ENCODE results near the gene PRIM2. TPM values are rescaled to one million over a fixed set of nuclear protein-coding genes. Genes with fewer than 3 reads are reported as not detected.
"Not testable (repeated sequence)": the region's sequence is repeated elsewhere in the genome, so short reads cannot be mapped to it uniquely, and the experiment has no call there.

PRIM2 gene
- polyA plus RNA-seq, 1 donor (not counting 4 experiments of a cell fraction or from before 2014, with no cell fraction given): 12.8 TPM

GRCh38 chr6:57535994-57536393 is 218.6 kb downstream of the PRIM2 start:
- H3K9me1 ChIP-seq (ENCODE audit: control insufficient read depth, extremely low read depth, insufficient read depth, low read length); FAIRE-seq; H3K9me3 ChIP-seq (ENCODE audit: control insufficient read depth, low read depth, low read length); DNase-seq (ENCODE audit: low read depth, low spot score); H3K79me2 ChIP-seq (ENCODE audit: control insufficient read depth, insufficient read depth, low read length); H3K27me3 ChIP-seq (ENCODE audit: control insufficient read depth, extremely low read depth, insufficient read depth, low read length); H3K36me3 ChIP-seq (ENCODE audit: control insufficient read depth in 2 of 2, extremely low read depth in 1 of 2, insufficient read depth in 2 of 2, low read length in 2 of 2); H3K4me1 ChIP-seq (ENCODE audit: control insufficient read depth, extremely low read depth, insufficient read depth, low read length); dilution Hi-C loops (cut with MboI; ENCODE audit: extremely low pct_ligation_motif_present, low sequenced_read_pairs); H3K27ac ChIP-seq (ENCODE audit: control insufficient read depth, insufficient read depth, low read length); H2AFZ ChIP-seq (ENCODE audit: control insufficient read depth, low read length); H3K9ac ChIP-seq (ENCODE audit: control insufficient read depth, extremely low read depth, insufficient read depth, low read length); H3K4me3 ChIP-seq (ENCODE audit: control insufficient read depth in 2 of 3, extremely low read depth in 1 of 3, insufficient read depth in 2 of 3, low read depth in 1 of 3, low read length in 3 of 3); H4K20me1 ChIP-seq (ENCODE audit: control insufficient read depth, extremely low read depth, insufficient read depth, low read length); H3K4me2 ChIP-seq (ENCODE audit: control insufficient read depth, extremely low read depth, insufficient read depth, low read depth, low read length): not testable (repeated sequence)
- peak in 2 of 3 experiments; percentile 18 to 28 for TF ChIP-seq CTCF (optimal IDR thresholded peaks at IDR 0.05 in 1 of 3, IDR thresholded peaks at IDR 0.05 in 1 of 3, conservative IDR thresholded peaks at IDR 0.05 in 1 of 3; ENCODE audit: extremely low read depth in 1 of 3, insufficient read depth in 2 of 3, low read length in 3 of 3)

- H3K4me3 ChIP-seq (ENCODE audit: control insufficient read depth in 2 of 3, extremely low read depth in 1 of 3, insufficient read depth in 2 of 3, low read depth in 1 of 3, low read length in 3 of 3); DNase-seq (ENCODE audit: low read depth, low spot score); H3K27ac ChIP-seq (ENCODE audit: control insufficient read depth, insufficient read depth, low read length); H3K4me2 ChIP-seq (ENCODE audit: control insufficient read depth, extremely low read depth, insufficient read depth, low read depth, low read length); H3K27me3 ChIP-seq (ENCODE audit: control insufficient read depth, extremely low read depth, insufficient read depth, low read length); H2AFZ ChIP-seq (ENCODE audit: control insufficient read depth, low read length); H3K9me3 ChIP-seq (ENCODE audit: control insufficient read depth, low read depth, low read length); H3K4me1 ChIP-seq (ENCODE audit: control insufficient read depth, extremely low read depth, insufficient read depth, low read length); FAIRE-seq; H3K36me3 ChIP-seq (ENCODE audit: control insufficient read depth in 2 of 2, extremely low read depth in 1 of 2, insufficient read depth in 2 of 2, low read length in 2 of 2); dilution Hi-C loops (cut with MboI; ENCODE audit: extremely low pct_ligation_motif_present, low sequenced_read_pairs); H3K9me1 ChIP-seq (ENCODE audit: control insufficient read depth, extremely low read depth, insufficient read depth, low read length); H3K79me2 ChIP-seq (ENCODE audit: control insufficient read depth, insufficient read depth, low read length); H3K9ac ChIP-seq (ENCODE audit: control insufficient read depth, extremely low read depth, insufficient read depth, low read length); H4K20me1 ChIP-seq (ENCODE audit: control insufficient read depth, extremely low read depth, insufficient read depth, low read length): not testable (repeated sequence)
These were observed 220.5 kb downstream of the PRIM2 start for GRCh38 chr6:57537916-57538315.

- dilution Hi-C loops (cut with MboI; ENCODE audit: extremely low pct_ligation_motif_present, low sequenced_read_pairs); H3K4me1 ChIP-seq (ENCODE audit: control insufficient read depth, extremely low read depth, insufficient read depth, low read length); FAIRE-seq; H3K9me1 ChIP-seq (ENCODE audit: control insufficient read depth, extremely low read depth, insufficient read depth, low read length); H3K4me2 ChIP-seq (ENCODE audit: control insufficient read depth, extremely low read depth, insufficient read depth, low read depth, low read length); H3K27me3 ChIP-seq (ENCODE audit: control insufficient read depth, extremely low read depth, insufficient read depth, low read length); H3K36me3 ChIP-seq (ENCODE audit: control insufficient read depth in 2 of 2, extremely low read depth in 1 of 2, insufficient read depth in 2 of 2, low read length in 2 of 2); H3K79me2 ChIP-seq (ENCODE audit: control insufficient read depth, insufficient read depth, low read length); H3K27ac ChIP-seq (ENCODE audit: control insufficient read depth, insufficient read depth, low read length); H3K4me3 ChIP-seq (ENCODE audit: control insufficient read depth in 2 of 3, extremely low read depth in 1 of 3, insufficient read depth in 2 of 3, low read depth in 1 of 3, low read length in 3 of 3); H3K9me3 ChIP-seq (ENCODE audit: control insufficient read depth, low read depth, low read length); H4K20me1 ChIP-seq (ENCODE audit: control insufficient read depth, extremely low read depth, insufficient read depth, low read length); H2AFZ ChIP-seq (ENCODE audit: control insufficient read depth, low read length); DNase-seq (ENCODE audit: low read depth, low spot score); H3K9ac ChIP-seq (ENCODE audit: control insufficient read depth, extremely low read depth, insufficient read depth, low read length): not testable (repeated sequence)
These were observed 234.5 kb downstream of the PRIM2 start for GRCh38 chr6:57551961-57552360.

GRCh38 chr6:57557855-57558254 is 240.4 kb downstream of the PRIM2 start:
- DNase-seq (ENCODE audit: low read depth, low spot score): not testable (repeated sequence)

More at GRCh38 chr6:57557855-57558254, 240.4 kb downstream of the PRIM2 start:
- H3K4me2 ChIP-seq (ENCODE audit: control insufficient read depth, extremely low read depth, insufficient read depth, low read depth, low read length); H3K27ac ChIP-seq (ENCODE audit: control insufficient read depth, insufficient read depth, low read length); H3K79me2 ChIP-seq (ENCODE audit: control insufficient read depth, insufficient read depth, low read length); H2AFZ ChIP-seq (ENCODE audit: control insufficient read depth, low read length); H3K4me1 ChIP-seq (ENCODE audit: control insufficient read depth, extremely low read depth, insufficient read depth, low read length); H3K4me3 ChIP-seq (ENCODE audit: control insufficient read depth in 2 of 3, extremely low read depth in 1 of 3, insufficient read depth in 2 of 3, low read depth in 1 of 3, low read length in 3 of 3); H3K9ac ChIP-seq (ENCODE audit: control insufficient read depth, extremely low read depth, insufficient read depth, low read length); H4K20me1 ChIP-seq (ENCODE audit: control insufficient read depth, extremely low read depth, insufficient read depth, low read length); FAIRE-seq; H3K9me3 ChIP-seq (ENCODE audit: control insufficient read depth, low read depth, low read length); H3K27me3 ChIP-seq (ENCODE audit: control insufficient read depth, extremely low read depth, insufficient read depth, low read length); dilution Hi-C loops (cut with MboI; ENCODE audit: extremely low pct_ligation_motif_present, low sequenced_read_pairs); H3K36me3 ChIP-seq (ENCODE audit: control insufficient read depth in 2 of 2, extremely low read depth in 1 of 2, insufficient read depth in 2 of 2, low read length in 2 of 2); H3K9me1 ChIP-seq (ENCODE audit: control insufficient read depth, extremely low read depth, insufficient read depth, low read length): not testable (repeated sequence)

All from keratinocyte (primary cell).